Brain microvascular endothelial cell (primary cell): ENCODE measurements around the gene GATB.

Experiments used
- DNase-seq: peaks from one replicate; pipeline ENCODE4 v3.0.0-alpha.2; 2020
- H3K27ac ChIP-seq: fragments of 250-450 bp; sonication (Bioruptor Pico); 2 replicates; pipeline ENCODE4 v1.5.1; 2020; ENCODE audit warnings: mild to moderate bottlenecking, moderate library complexity
- H3K27me3 ChIP-seq: fragments of 250-450 bp; sonication (Bioruptor Pico); replicated peaks from 2 replicates; pipeline ENCODE4 v1.5.1; 2020; ENCODE audit warnings: mild to moderate bottlenecking
- H3K36me3 ChIP-seq: fragments of 250-450 bp; sonication (Bioruptor Pico); replicated peaks from 2 replicates; pipeline ENCODE4 v1.5.1; 2020; ENCODE audit warnings: mild to moderate bottlenecking
- H3K4me3 ChIP-seq: 2 replicates; pipeline ENCODE4 v1.5.1; 2011; ENCODE audit warnings: low read depth, mild to moderate bottlenecking, control low read depth, low read length, moderate library complexity
- in situ Hi-C: cut with HindIII; loops from 2 replicates; pipeline ENCODE4 v1.10.0; 2017; ENCODE audit warnings: low sequenced_read_pairs, low pct_ligation_motif_present
- TF ChIP-seq, protein P1 (sequence below): IDR thresholded peaks from 2 replicates; pipeline ENCODE4 v1.5.1; 2011; ENCODE audit warnings: low read depth, mild to moderate bottlenecking, moderate library complexity, low read length, control low read depth, inconsistent platforms; ENCODE audit errors: missing control alignments

Gene GATB

DNA sequence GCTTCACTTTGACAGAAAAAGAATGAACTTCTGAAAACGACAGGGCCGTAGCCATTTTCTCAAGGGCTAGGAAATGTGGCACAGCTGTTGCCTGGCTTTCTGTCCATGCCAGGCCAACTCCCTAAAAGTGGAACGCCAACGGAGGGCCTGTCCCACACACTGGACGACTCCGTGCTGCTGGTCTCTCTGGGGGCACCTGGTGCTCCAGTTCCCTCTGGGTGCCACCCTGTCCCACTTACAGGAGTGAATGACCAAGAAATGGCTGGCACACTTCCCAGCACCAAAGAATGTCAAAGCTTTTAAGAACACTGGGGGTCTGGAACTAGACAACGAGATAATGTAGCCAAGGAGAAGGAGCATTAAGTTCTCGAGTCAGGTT, 40.9 kb downstream of the GATB start:
- no peaks in the 10 kb centered on the region for H3K36me3 ChIP-seq
- TF ChIP-seq, protein P1, sequence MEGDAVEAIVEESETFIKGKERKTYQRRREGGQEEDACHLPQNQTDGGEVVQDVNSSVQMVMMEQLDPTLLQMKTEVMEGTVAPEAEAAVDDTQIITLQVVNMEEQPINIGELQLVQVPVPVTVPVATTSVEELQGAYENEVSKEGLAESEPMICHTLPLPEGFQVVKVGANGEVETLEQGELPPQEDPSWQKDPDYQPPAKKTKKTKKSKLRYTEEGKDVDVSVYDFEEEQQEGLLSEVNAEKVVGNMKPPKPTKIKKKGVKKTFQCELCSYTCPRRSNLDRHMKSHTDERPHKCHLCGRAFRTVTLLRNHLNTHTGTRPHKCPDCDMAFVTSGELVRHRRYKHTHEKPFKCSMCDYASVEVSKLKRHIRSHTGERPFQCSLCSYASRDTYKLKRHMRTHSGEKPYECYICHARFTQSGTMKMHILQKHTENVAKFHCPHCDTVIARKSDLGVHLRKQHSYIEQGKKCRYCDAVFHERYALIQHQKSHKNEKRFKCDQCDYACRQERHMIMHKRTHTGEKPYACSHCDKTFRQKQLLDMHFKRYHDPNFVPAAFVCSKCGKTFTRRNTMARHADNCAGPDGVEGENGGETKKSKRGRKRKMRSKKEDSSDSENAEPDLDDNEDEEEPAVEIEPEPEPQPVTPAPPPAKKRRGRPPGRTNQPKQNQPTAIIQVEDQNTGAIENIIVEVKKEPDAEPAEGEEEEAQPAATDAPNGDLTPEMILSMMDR = no peak
- no peak for DNase-seq
- no peak overlapping the region for H3K27ac ChIP-seq
- no peak overlapping the region for H3K4me3 ChIP-seq
- H3K27me3 ChIP-seq = no peaks in the 10 kb centered on the region
- in situ Hi-C loops = no loop called here

DNA sequence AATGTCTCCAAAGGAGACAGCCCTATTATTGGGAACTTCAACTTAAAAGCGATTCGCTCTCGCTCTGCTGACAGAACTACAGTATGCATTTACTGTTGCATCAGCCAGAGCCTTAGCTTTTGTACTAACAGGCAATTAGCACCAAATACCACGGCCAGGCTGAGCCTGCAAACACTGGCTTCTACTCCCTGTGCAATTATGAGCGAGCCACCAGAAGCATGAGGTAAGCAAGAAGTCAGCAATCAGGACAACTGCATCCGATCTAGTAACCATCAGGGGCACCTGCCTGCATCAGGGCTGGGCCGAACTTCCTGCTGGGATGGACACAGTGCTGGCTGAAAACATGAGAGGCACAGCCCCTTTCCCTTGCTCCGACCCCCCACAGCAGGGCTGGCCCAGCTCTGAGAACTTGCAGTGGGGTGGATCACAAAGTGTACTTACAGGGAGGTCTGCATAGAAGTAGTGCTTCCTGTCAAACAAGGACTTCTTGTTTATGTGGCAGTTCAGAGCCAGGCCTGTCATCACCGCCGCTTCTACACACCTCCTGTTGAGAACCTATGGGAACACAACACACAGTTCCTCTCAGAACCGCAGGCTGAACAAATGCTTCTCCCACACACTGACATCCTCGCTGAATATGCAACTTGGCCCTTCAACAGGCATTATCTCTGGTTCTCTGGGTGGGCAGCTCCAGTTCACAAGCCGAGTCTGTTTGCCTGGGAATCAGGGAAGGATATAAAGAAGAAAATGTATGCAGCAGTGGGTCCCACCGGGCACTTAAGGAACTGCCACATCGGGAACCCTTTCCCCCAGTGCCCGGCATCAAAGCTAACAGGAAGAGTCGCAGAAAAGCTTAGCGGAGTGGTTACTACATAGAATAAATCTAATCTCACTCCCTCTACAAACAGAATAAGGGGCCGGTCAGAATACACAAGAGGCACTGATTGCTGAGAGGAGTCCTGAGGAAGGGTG, 41.5 kb downstream of the GATB start:
- TF ChIP-seq, protein P1 = no peak
- DNase-seq = no peak
- Histone ChIP-seq H3K27me3 (no peaks in the 10 kb centered on the region), H3K36me3 (no peaks in the 10 kb centered on the region), H3K4me3 (no peak overlapping the region), H3K27ac (no peak overlapping the region)
- in situ Hi-C loops = no loop called here

DNA sequence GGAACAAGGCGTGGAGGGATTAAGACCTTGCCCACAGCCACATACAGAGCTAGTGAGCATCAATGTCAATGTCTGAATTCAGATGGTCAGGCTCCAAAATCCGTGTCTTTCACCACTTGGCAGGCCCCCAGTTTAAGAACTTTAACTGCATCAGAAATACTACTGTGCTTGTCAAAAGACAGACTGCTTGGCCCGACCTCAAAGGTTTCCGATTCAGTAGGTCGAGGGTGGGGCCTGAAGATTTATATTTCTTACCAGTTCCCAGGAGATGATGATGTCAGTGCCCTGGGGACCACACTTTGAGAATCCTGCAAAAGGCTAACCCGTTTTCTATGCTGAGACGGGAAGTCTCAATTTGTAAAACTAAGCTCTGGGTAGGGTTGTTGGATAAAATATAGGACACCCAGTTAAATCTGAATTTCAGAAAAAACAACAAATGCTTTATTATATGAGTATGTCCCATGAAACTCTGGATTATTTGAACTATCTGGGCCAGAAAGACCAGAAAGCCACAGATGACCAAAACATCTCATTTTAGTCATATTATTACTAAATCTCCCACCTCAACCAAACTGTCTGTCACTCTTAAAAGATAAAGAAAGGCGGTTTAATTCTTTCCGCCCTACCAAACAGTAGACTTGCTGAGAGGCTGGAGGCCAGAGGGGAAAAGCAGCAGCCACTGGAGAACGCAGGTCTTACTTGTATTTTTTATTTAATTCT, 42.7 kb downstream of the GATB start:
- TF ChIP-seq, protein P1 = no peak
- no peak for DNase-seq
- H3K27me3 ChIP-seq = no peaks in the 10 kb centered on the region
- in situ Hi-C loops = no loop called here
- no peak overlapping the region for H3K27ac ChIP-seq
- no peak overlapping the region for H3K4me3 ChIP-seq
- no peaks in the 10 kb centered on the region for H3K36me3 ChIP-seq

GRCh38 chr4:151717314-151717713, 43.5 kb downstream of the GATB start:
- no peak for DNase-seq
- H3K36me3 ChIP-seq = no peaks in the 10 kb centered on the region
- no peak overlapping the region for H3K27ac ChIP-seq
- TF ChIP-seq, protein P1 = no peak
- in situ Hi-C loops = no loop called here
- H3K27me3 ChIP-seq = no peaks in the 10 kb centered on the region
- no peak overlapping the region for H3K4me3 ChIP-seq

DNA sequence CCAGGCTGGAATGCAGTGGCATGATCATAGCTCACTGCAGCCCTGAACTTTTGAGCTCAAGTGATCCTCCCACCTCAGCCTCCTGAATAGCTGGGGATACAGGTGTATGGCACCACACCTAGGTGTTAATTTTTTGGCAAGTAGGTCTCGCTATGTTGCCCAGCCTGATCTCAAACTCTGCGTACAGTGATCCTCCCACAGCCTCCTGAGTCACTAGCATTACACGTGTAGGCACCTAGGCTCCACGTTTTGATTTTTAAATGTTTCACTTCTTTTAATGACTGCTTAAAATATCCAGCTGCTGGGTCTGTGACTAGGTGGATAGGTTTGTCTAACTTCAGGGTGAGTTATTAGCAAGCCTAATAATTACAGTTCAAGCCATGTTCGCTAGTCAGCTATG, 44.5 kb downstream of the GATB start:
- Histone ChIP-seq H3K36me3 (no peaks in the 10 kb centered on the region), H3K4me3 (no peak overlapping the region), H3K27ac (no peak overlapping the region), H3K27me3 (no peaks in the 10 kb centered on the region)
- in situ Hi-C loops = no loop called here
- DNase-seq = no peak
- TF ChIP-seq, protein P1 = no peak
